Kidney (tissue), 14 donors: Measurements from ENCODE around the gene MTMR4. TPM values are rescaled to one million over a fixed set of nuclear protein-coding genes. Genes with fewer than 3 reads are reported as not detected.
A peak's percentile ranks its signal among the peaks of the same experiment; 100 is the strongest.
"Not testable (repeated sequence)": the region's sequence is repeated elsewhere in the genome, so short reads cannot be mapped to it uniquely, and the experiment has no call there.

Source experiments
- DNase-seq, 5 donors: peaks; one replicate each; pipeline ENCODE4 v3.0.0-alpha.2; 2013 to 2020
- FAIRE-seq: peaks from 2 replicates; lab custom pipeline; 2012; peaks lifted over from hg19 to GRCh38; lab: Jason Lieb, UNC
- H3K27ac ChIP-seq, 2 donors: one replicate each; pipeline ENCODE4 v1.7.0; 2013; ENCODE audit warnings: low read depth in 2 of 2, low read length in 2 of 2, inconsistent platforms in 1 of 2
- H3K27me3 ChIP-seq: one replicate; pipeline ENCODE4 v1.7.1; 2013; ENCODE audit warnings: low read length, inconsistent platforms; ENCODE audit not compliant: control insufficient read depth, insufficient read depth
- H3K36me3 ChIP-seq, 3 donors: one replicate each; pipeline versions ENCODE4 v1.7.0 to v1.7.1; 2013; ENCODE audit warnings: low read length in 3 of 3, control low read depth in 1 of 3, inconsistent platforms in 1 of 3; ENCODE audit not compliant: insufficient read depth in 3 of 3, control insufficient read depth in 2 of 3
- H3K4me1 ChIP-seq, 3 donors: one replicate each; pipeline versions ENCODE4 v1.7.0 to v1.7.1; 2013; ENCODE audit warnings: low read length in 3 of 3, inconsistent platforms in 1 of 3, low read depth in 1 of 3; ENCODE audit not compliant: control insufficient read depth in 2 of 3, insufficient read depth in 2 of 3
- H3K4me3 ChIP-seq, 3 donors: one replicate each; pipeline versions ENCODE4 v1.7.0 to v1.8.1; 2013; ENCODE audit warnings: low read length in 3 of 3, control low read depth in 1 of 3, inconsistent platforms in 1 of 3
- H3K9ac ChIP-seq, 3 donors: one replicate each; pipeline versions ENCODE4 v1.7.0 to v1.7.1; 2013; ENCODE audit warnings: low read length in 3 of 3, control low read depth in 1 of 3, inconsistent platforms in 1 of 3
- H3K9me3 ChIP-seq, 3 donors: one replicate each; pipeline versions ENCODE4 v1.7.0 to v1.7.1; 2013; ENCODE audit warnings: low read length in 3 of 3, control low read depth in 1 of 3, inconsistent platforms in 1 of 3; ENCODE audit not compliant: control insufficient read depth in 2 of 3, insufficient read depth in 1 of 3
- intact Hi-C: fragments of 100-400 bp; cut with DNase I; formaldehyde crosslinking; loops from one replicate; pipeline ENCODE4 v1.11.1; 2022
- polyA plus RNA-seq: library from polyadenylated mRNA; stranded (reverse); fragments of 350-450 nt; fragmentation: Illumina TruSeq; extraction: RNeasy Lipid Tissue Mini Kit (QIAGEN cat#74804); gene quantifications from one replicate; pipeline ENCODE4 v1.2.3, GENCODE V29; 2014; ENCODE audit warnings: low read depth, low replicate concordance; ENCODE audit not compliant: insufficient read depth
- total RNA-seq: library from RNA; stranded (reverse); fragmentation: NEBNext Ultra II Directional; extraction: Animal tissue kit (Norgen Biotek cat#: 25700); gene quantifications from one replicate; pipeline ENCODE4 v1.2.1, GENCODE V29; 2021
- TF ChIP-seq, protein P1 (sequence below): IDR thresholded peaks from 3 replicates; pipeline ENCODE4 v1.5.1; 2012; ENCODE audit warnings: mild to moderate bottlenecking, moderate library complexity, borderline replicate concordance; ENCODE audit not compliant: insufficient read depth; ENCODE audit errors: extremely low read depth
- donor health status: control.
- donor health status: control.
- donor health status: control.
- donor health status: control.
- donor health status: control.
- donor health status: DM: yes; HTN: yes; CAD: no.
- donor health status: Normal renal cell carcinoma (clear cell type).

MTMR4 gene
- total and polyA plus RNA-seq, 2 donors from 2014 or later = 13.3 to 42.9 TPM

- Histone ChIP-seq H3K27ac (no peak overlapping the region), H3K36me3 (peaks cover 5 to 61% (median 38%) of the 10 kb centered on the region in 3 donors)
- TF ChIP-seq, protein P1, sequence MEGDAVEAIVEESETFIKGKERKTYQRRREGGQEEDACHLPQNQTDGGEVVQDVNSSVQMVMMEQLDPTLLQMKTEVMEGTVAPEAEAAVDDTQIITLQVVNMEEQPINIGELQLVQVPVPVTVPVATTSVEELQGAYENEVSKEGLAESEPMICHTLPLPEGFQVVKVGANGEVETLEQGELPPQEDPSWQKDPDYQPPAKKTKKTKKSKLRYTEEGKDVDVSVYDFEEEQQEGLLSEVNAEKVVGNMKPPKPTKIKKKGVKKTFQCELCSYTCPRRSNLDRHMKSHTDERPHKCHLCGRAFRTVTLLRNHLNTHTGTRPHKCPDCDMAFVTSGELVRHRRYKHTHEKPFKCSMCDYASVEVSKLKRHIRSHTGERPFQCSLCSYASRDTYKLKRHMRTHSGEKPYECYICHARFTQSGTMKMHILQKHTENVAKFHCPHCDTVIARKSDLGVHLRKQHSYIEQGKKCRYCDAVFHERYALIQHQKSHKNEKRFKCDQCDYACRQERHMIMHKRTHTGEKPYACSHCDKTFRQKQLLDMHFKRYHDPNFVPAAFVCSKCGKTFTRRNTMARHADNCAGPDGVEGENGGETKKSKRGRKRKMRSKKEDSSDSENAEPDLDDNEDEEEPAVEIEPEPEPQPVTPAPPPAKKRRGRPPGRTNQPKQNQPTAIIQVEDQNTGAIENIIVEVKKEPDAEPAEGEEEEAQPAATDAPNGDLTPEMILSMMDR = no peak
Observed at GRCh38 chr17:58503866-58504265, 10.6 kb downstream of the MTMR4 start.

GRCh38 chr17:58503134-58503533, 11.3 kb downstream of the MTMR4 start:
- peaks cover 2 to 54% (median 31%) of the 10 kb centered on the region in 3 donors for H3K36me3 ChIP-seq
- intact Hi-C loops, H3K9ac ChIP-seq, FAIRE-seq, H3K9me3 ChIP-seq, DNase-seq, H3K4me1 ChIP-seq, H3K27me3 ChIP-seq, H3K27ac ChIP-seq, H3K4me3 ChIP-seq: not testable (repeated sequence)

More at GRCh38 chr17:58503866-58504265, 10.6 kb downstream of the MTMR4 start:
- Histone ChIP-seq H3K27me3 (no peaks in the 10 kb centered on the region), H3K9me3 (no peaks in the 10 kb centered on the region), H3K4me1 (no peaks in the 10 kb centered on the region), H3K9ac (no peak overlapping the region), H3K4me3 (no peak overlapping the region)
- intact Hi-C loops = no loop called here
- FAIRE-seq (no peak), DNase-seq (peak in 1 of 5 donors; percentile 7)

GRCh38 chr17:58501451-58501850, 13.0 kb downstream of the MTMR4 start:
- H3K9ac ChIP-seq = no peak overlapping the region
- DNase-seq = no peak
- intact Hi-C loops = no loop called here
- no peak for FAIRE-seq
- TF ChIP-seq, protein P1 = no peak
- no peaks in the 10 kb centered on the region for H3K9me3 ChIP-seq
- H3K27me3 ChIP-seq = no peaks in the 10 kb centered on the region
- H3K27ac ChIP-seq = no peak overlapping the region
- no peak overlapping the region for H3K4me3 ChIP-seq
- H3K36me3 ChIP-seq = peaks cover 3 to 38% (median 32%) of the 10 kb centered on the region in 3 donors
- no peaks in the 10 kb centered on the region for H3K4me1 ChIP-seq

DNA sequence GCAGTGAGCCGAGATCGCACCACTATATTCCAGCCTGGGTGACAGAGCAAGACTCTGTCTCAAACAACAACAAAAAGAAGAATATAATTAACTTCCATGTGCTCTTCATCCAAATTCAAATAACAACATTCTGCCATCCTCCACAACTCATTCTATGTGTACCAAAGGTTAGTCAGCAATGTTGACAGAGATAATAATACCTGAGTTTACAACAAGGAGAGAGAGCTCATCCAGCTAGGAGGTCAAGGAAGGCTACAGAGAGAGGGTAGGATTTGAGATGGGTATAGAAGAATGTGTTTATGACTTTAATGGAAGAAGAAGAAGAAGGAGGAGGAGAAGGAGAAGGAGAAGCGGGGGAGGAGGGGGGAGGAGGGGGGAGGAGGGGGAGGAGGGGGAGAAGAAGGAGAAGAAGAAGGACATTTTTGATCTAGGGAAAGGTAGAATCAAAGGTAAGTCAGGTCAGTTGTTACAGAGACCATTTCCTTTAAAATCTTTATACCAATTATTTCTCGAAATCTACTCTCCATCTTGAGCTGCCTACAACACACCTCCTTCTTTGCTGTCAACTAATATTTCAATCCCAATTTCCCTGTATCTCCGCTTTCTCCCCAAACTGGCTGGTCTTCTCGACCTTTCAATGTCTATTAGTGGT, 16.1 kb downstream of the MTMR4 start:
- H3K27ac ChIP-seq = no peak overlapping the region
- no peak for FAIRE-seq
- TF ChIP-seq, protein P1 = no peak
- H3K4me3 ChIP-seq = no peak overlapping the region
- no peak overlapping the region for H3K9ac ChIP-seq
- DNase-seq = no peak
- H3K36me3 ChIP-seq = peaks cover 9 to 38% (median 36%) of the 10 kb centered on the region in 3 donors
- H3K9me3 ChIP-seq = no peaks in the 10 kb centered on the region
- intact Hi-C loops = no loop called here
- H3K27me3 ChIP-seq = no peaks in the 10 kb centered on the region
- no peaks in the 10 kb centered on the region for H3K4me1 ChIP-seq
